ENCODE data around the gene TIGD4. TPM values are rescaled to one million over a fixed set of nuclear protein-coding genes. Genes with fewer than 3 reads are reported as not detected.

The TIGD4 gene
- total RNA-seq, 1 experiment from 2014 or later: 1.9 TPM

GRCh38 chr4:152815078-152815477 lies 35.5 kb upstream of the TIGD4 start:
- TF ChIP-seq NR1H2 (CRISPR knock-in tag; IDR thresholded peaks at IDR 0.05) (no peak), ETV6 (CRISPR knock-in tag; IDR thresholded peaks at IDR 0.05) (no peak), ZNF219 (CRISPR knock-in tag; IDR thresholded peaks at IDR 0.05; ENCODE audit: borderline replicate concordance) (no peak)
- Mint-ChIP-seq H3K27ac (no peak overlapping the region), H3K9me3 (peaks cover 33% of the 10 kb centered on the region)

GRCh38 chr4:152810715-152811287 lies 31.3 kb upstream of the TIGD4 start:
- no peak overlapping the region for H3K4me3 Mint-ChIP-seq

More at GRCh38 chr4:152815078-152815477, 35.5 kb upstream of the TIGD4 start:
- H3K4me3 Mint-ChIP-seq: no peak overlapping the region
- DNase-seq (ENCODE audit: low spot score) (no peak), ATAC-seq (no peak)
- ChIA-PET POLR2A (no interaction called here), CTCF (interaction anchor here (0.7 kb wide), 1 partner anchor 769 kb away, joined by 4 read pairs; no protein-coding TSS in a partner anchor)
- H3K36me3 Mint-ChIP-seq: peaks cover 47% of the 10 kb centered on the region
- H3K4me1 Mint-ChIP-seq: peaks cover 40% of the 10 kb centered on the region
- peaks cover 9% of the 10 kb centered on the region for H3K27me3 Mint-ChIP-seq (ENCODE audit: low read depth)

GRCh38 chr4:152808670-152809069 lies 29.1 kb upstream of the TIGD4 start:
- peaks cover 15% of the 10 kb centered on the region for H3K9me3 Mint-ChIP-seq
- H3K27me3 Mint-ChIP-seq (ENCODE audit: low read depth): peaks cover 9% of the 10 kb centered on the region
- H3K4me1 Mint-ChIP-seq: peaks cover 61% of the 10 kb centered on the region
- DNase-seq (ENCODE audit: low spot score) (peak; percentile 32), ATAC-seq (peak; percentile 88)
- H3K27ac Mint-ChIP-seq: peak overlapping the region; percentile 81
- H3K4me3 Mint-ChIP-seq: peak overlapping the region; percentile 14
- ChIA-PET POLR2A (no interaction called here), CTCF (interaction anchor here (0.9 to 1.4 kb wide), 4 partner anchors 11 to 319 kb away, joined by 3 to 7 read pairs (median 4); partner anchors contain the start of gene TIGD4)
- peaks cover 11% of the 10 kb centered on the region for H3K36me3 Mint-ChIP-seq
- peak; percentile 56; the same call in 1 of the 2 replicates for TF ChIP-seq ETV6 (CRISPR knock-in tag; IDR thresholded peaks at IDR 0.05)
- no peak for TF ChIP-seq ESRRA (CRISPR knock-in tag; IDR thresholded peaks at IDR 0.05; ENCODE audit: borderline replicate concordance)
- TF ChIP-seq FOXP4 (CRISPR knock-in tag; IDR thresholded peaks at IDR 0.05): peak; percentile 42; the same call in 1 of the 2 replicates
- TF ChIP-seq NFATC4 (CRISPR knock-in tag; IDR thresholded peaks at IDR 0.05): no peak

More at GRCh38 chr4:152810715-152811287, 31.3 kb upstream of the TIGD4 start:
- TF ChIP-seq ESRRA (CRISPR knock-in tag; IDR thresholded peaks at IDR 0.05; ENCODE audit: borderline replicate concordance) (no peak), CREM (CRISPR knock-in tag; IDR thresholded peaks at IDR 0.05) (no peak), JUN (CRISPR knock-in tag; IDR thresholded peaks at IDR 0.05) (no peak), CBFB (CRISPR knock-in tag; IDR thresholded peaks at IDR 0.05; ENCODE audit: low read depth) (no peak), HMGXB4 (CRISPR knock-in tag; IDR thresholded peaks at IDR 0.05) (no peak), ZNF396 (CRISPR knock-in tag; IDR thresholded peaks at IDR 0.05; ENCODE audit: borderline replicate concordance) (no peak), IRF2 (CRISPR knock-in tag; IDR thresholded peaks at IDR 0.05; ENCODE audit: borderline replicate concordance, low read depth) (no peak), ERG (CRISPR knock-in tag; IDR thresholded peaks at IDR 0.05) (no peak), SOX15 (CRISPR knock-in tag; IDR thresholded peaks at IDR 0.05) (no peak), OVOL2 (CRISPR knock-in tag; IDR thresholded peaks at IDR 0.05; ENCODE audit: borderline replicate concordance) (no peak), TCF7 (CRISPR knock-in tag; IDR thresholded peaks at IDR 0.05; ENCODE audit: low read depth) (no peak), KAT7 (CRISPR knock-in tag; IDR thresholded peaks at IDR 0.05; ENCODE audit: borderline replicate concordance) (no peak), CDX4 (CRISPR knock-in tag; IDR thresholded peaks at IDR 0.05; ENCODE audit: borderline replicate concordance) (no peak), PRRX2 (CRISPR knock-in tag; IDR thresholded peaks at IDR 0.05) (no peak), E2F1 (CRISPR knock-in tag; IDR thresholded peaks at IDR 0.05) (no peak)
- POLR2A ChIA-PET: no interaction called here
- H3K9me3 Mint-ChIP-seq: peaks cover 25% of the 10 kb centered on the region
- ATAC-seq: no peak
- no peak for DNase-seq (ENCODE audit: low spot score)
- H3K27ac Mint-ChIP-seq: no peak overlapping the region
- CTCF ChIA-PET: interaction anchor here (1.0 kb wide), 2 partner anchors 9 to 309 kb away, joined by 3 read pairs; no protein-coding TSS in a partner anchor
- peaks cover 25% of the 10 kb centered on the region for H3K36me3 Mint-ChIP-seq
- H3K4me1 Mint-ChIP-seq: peaks cover 61% of the 10 kb centered on the region
- H3K27me3 Mint-ChIP-seq (ENCODE audit: low read depth): peaks cover 9% of the 10 kb centered on the region
